HG03045 (cell line): ENCODE data around the gene CTDSPL2.
"Not testable (repeated sequence)": the region's sequence is repeated elsewhere in the genome, so short reads cannot be mapped to it uniquely, and the experiment has no call there.

Experiments
- ATAC-seq: cut with Tn5 transposase; IDR thresholded peaks from one replicate; pipeline ENCODE4 v1.9.1; 2021; ENCODE audit warnings: mild to moderate bottlenecking, moderate library complexity; ENCODE audit not compliant: unreplicated experiment

Gene CTDSPL2

DNA sequence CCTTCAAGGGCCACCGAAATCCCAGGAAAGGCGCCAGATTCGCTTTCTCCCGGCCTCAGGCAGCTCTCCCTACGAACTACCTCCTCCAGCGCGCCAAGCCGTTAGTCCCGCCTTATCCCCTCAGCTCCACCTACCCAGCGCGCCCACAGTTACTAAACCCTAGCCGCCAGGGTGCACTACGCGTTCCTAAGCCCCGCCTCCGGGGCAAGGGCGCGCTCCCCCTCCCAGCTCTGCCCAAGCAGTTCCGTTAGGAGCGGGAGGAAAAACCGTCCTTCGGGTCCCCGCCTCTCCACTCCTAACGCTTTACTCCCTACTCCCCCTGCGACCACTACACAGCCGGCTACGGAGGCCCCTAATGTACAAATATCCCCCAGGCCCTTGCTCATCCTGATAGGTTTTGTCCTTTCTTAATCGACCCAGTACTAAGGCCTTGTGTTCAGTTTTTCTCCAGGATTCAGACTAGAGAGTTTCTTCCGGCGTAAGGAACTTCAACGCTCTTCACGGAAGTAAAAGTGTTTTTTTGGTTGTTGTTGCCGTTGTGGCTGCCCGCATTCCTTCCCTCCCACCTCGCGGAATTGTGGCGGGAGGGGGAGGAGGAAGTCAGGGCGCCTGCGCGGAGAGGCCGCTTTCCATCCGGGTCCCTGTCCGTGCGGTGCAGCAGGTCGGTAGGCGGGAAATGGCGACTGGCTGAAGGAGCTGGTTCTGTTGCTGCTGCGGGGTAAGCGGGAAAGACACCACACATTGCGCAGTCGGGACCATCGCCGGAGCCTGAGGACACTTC is at the start of gene CTDSPL2:
Gene CTDSPL2 (plus strand): TSS at position 655 of the 781 bp plus-strand sequence. CDS start 31,386 bp downstream, outside the sequence.
- peak; percentile 91 for ATAC-seq

DNA sequence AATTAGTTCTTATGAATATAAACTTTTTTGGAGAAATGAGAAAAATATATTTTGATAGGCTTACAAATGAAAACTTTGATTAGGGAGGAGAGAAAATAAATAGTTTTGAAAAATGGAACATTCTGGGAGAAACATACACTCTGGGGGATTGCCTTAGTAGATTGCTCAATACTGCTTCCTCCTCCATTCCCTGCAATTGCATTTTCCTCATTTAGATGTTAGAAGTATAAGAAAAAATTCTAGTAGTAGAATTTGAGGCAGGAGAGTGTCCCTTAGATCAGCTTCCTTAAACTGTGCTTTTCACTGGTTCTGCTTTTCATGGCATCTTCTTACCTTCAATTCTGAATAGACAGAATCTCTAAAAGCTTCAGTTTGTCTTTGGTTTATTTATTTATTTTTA is 46.2 kb upstream of the CTDSPL2 start:
- no peak for ATAC-seq

DNA sequence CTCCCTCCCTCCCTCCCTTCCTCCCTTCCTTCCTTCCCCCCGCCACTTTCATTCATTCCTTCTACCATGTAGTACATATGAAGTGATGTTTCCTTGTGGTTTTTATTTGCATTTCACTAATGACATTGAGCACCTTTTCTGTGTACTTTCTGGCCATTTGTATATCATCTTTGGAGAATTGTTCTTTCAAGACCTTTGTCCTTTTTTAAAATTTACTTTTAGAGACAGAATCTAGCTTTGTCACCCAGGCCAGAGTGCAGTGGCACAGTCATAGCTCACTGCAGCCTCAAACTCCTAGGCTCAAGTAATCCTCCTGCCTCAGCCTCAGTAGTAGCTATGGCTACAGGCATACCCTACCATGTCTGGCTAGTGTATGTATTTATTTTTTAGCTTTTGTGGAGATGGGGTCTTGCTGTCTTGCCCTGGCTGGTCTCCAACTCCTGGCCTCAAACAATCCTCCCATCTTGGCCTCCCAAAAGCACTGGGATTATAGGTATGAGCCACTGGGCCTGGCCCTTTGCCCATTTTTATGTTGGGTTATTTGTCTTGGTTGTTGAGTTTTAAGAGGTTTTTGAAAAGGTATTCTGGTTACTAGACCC is 42.0 kb upstream of the CTDSPL2 start:
- no peak for ATAC-seq

DNA sequence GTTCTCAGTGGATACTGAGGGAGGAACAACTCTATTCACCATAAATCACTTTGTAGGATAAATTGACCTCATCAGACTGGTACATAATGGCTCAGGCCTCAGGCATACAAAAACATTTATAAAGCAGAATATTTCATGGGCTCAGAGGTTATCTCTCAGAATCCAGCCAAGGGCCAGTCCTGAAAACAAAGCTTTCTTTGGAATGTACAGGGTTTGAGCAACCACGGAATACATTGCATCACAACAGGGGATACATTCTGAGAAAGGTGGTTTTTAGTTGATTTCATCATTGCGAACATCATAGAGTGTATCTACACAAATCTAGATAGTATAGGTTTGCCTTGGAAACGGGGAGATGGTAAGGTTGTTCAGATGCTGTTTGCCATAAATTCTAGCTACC is 33.4 kb upstream of the CTDSPL2 start:
- ATAC-seq, result no peak

DNA sequence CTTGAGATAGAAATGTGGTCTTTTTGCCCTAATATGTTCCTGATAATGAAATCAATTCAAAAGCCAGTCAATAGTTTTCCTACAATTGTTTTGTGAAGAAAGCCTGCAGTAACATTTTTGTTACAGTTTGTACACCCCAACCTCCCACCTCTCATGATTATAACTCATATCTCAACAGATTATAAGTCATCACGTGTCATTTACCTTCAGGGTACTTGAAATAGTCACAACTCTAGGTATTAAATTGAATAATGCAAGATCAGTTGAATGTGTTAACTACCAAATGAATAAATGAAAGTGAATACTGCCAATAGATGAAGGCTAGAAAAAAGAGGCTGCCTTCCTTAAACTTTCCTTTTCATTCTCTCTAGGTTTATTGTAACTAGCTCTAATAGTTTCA is 32.9 kb upstream of the CTDSPL2 start:
- no peak for ATAC-seq

DNA sequence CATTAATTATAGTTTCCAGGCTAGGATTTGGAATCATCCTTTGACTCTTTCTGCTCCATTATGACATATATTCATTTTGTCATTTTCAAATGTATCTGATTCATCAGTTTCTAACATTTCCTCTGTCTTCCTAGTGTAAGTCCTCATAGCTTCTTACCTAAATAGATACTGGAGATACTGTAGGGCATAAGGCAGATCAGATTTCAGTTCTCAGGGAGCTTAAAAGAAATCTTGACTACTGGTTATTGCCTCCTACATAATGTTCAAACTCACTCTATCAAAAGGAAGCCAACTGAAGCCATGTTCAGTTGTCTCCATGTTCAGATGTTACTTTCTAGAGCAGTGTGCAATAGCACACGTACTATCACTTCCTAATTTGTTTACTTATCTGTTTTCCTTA is 29.6 kb upstream of the CTDSPL2 start:
- ATAC-seq, result no peak

DNA sequence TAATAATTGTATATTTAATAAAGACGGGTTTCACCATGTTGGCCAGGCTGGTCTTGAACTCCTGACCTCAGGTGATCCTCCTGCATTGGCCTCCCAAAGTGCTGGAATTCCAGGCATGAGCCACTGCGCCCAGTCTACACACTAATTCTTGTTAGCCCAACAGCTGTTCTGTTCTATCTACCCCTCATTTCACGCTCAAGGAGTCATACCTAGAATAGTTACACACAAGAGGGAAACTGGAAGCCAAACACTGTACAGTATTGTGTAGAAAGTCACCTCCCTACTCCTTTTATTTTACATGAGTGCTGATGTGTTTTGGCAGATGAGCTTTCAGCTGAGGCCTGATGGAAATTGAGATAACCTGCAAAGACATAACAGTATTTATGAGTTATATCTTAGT is 13.4 kb upstream of the CTDSPL2 start:
- no peak for ATAC-seq

DNA sequence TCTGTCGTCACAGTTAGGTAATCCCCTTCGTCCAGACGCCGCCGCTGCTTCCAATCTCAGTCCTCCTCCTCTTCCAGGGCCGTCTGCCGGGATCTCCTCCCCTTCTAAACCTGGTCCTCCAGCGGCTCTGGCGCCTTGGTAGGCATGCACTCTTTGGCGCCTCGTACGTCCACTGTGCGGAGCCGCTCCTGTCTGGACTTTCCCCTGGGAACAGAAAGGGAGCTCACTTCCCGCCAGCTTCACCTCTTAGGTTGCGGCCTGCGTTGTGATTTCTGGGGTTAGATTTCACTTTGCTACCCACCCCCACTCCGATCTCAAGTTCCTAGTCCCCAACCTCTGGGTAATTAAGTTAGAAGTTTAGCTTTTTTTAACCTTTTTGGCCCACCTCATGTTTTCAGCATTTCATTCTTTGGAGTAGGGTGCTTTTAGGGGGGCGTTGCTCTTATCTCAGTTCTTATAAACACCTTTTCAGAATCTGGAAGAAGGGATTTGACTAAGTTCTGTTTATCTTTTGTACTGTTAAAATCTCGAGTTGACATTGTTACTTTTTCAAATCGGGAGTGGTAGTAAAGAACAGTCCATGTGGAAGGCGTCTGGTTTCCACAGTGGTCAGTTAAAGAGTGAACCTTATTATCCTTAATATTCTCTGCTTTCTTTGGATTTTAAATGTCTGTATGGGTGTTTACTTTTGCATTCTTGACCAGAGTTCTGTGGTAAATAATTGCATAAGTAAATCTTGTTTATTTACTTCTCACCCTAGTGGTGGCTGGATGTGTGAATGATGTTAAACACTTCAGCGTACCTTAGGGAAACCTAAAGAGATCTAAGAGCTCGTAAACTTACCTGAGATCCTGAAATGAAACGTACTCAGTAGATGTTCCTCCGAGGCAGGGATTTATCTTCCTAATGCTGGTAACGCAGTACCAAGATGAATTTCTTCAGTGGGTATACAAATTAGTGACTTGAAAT is 611 bp downstream of the CTDSPL2 start:
- ATAC-seq, result peak; percentile 27

DNA sequence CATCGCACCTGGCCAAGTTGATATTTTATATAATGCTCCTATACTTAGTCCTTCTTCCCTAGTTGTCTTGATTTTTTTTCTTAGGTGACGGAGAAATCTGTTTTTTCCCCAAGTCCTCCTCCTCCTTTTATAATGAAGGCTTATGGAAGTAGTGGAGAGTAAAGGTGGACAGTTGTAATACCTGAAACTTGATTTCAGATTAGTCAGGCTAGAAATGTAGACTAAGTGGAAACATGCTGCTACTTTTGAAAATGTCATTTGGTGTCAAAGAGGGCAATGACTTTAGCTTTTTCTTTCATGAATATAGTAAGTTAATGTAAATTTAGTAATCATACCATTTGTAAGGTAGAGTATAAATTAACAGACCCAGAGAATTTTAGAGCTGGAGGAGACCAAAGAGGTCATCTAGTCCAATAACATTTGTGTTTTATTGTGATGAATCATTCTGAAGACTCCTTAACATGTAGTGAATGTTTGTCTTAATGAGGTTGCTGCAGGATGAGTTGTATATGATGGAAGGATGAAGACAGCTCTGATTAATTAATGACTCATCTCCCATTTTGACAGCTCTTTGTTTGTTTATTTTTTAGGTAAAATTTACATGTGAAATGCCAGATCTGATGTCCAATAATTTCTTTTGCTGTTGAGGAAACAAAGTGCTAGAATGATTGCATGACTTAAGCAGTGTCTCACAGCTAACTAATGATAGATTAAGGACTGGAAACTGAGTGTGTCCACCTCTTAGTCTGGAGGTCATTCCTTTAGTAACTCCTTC is 8.7 kb downstream of the CTDSPL2 start:
- no peak for ATAC-seq

DNA sequence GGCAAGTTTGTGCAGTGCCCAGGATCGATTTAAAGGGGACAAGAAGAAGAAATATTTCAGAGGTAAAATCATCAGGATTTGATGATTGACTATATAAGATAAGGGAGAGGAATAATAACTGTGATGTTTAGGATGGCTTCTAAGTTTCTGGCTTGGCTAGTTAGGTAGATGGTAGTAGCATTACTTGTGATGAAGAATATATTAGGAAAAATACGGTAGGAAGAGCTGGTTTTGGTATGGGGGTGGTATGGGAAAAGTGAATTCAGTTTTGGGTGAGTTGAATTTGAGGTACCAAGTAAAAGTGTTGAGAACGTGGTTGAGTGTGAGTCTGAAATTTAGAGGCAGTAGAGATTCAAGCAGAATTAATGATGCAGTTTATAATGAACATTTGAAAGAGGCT is 11.0 kb downstream of the CTDSPL2 start:
- no peak for ATAC-seq

DNA sequence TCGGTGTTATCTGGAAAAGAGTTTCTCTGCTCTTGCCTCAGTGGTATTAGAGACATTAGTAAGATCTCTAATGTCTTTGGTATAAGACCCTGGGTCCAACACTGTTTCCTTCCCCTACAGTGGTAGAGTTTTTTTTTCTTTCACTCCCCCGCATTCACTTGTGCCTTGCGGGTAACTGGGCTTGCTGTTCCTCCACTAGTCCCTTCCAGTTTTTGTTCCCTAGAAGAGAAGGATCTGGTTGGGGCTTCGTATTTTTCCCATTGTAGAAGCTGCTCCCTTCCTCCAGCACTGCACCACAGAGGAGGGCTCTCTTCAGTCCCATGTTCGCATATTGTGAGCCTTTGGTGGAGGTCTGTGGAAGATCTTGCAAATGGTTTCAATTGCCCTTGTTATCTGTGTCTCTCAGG is 13.7 kb downstream of the CTDSPL2 start:
- ATAC-seq, result no peak

DNA sequence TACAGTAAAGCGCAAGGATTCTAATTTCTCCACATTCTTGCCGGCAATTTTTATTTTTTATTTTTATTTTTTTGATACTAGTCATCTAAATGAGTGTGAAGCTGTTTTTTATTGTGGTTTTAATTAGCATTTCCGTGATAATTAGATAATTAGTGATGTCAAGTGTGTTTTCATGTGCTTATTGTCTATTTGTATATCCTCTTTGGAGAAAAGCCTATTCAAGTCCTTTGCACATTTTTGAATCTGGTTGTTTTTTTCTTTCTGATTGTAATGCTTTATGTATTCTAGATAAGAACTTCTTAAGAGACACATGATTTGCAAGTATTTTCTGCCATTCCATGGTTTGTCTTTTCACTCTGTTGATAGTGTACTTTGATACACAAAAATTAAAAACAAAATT is 16.1 kb downstream of the CTDSPL2 start:
- no peak for ATAC-seq

DNA sequence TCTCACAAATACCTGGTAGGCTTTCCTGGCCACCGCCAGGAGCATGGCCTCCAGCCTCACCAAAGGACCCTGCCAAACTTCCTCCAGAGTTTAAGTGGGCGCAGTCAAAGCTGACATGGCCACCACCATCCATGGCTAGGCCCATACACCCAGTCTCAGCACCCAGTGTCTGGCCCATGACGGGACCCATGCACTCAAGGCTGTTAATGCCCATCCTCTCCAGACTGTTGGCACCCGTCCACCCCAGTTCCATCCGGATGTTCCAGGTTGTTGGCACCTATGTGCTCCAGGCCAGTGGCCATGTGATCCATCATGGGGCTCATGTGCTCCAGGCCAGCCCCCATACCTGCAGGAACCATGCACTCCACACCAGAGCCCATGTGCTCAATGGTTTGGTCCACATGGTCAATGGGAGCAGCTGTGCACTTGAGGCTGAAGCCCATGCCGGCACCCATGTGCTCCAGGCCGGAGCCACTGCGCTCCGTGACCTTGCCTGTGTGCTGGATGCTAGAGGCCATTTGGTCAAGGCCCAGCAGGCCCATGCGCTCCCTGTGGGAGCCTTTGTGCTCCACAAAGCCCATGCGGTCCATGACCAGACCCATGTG is 20.4 kb downstream of the CTDSPL2 start:
- ATAC-seq, result no peak

DNA sequence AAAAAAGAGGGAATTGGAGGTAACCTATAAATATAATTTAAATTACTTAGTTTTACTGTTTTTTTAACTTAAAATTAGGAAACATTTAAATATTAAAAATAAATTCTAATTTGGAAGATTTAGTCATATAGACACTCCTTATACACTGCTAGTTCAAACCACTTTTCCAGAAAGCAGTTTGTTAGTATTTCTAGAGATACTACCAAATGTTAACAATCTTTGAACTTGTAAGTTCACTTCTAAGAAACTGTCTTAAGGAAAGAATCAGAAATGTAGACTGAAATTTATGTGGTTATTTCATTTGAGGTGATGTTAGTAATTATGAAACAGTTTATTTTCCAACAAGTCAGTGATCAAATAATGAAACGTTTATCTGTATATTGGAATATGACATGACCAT is 22.7 kb downstream of the CTDSPL2 start:
- no peak for ATAC-seq

DNA sequence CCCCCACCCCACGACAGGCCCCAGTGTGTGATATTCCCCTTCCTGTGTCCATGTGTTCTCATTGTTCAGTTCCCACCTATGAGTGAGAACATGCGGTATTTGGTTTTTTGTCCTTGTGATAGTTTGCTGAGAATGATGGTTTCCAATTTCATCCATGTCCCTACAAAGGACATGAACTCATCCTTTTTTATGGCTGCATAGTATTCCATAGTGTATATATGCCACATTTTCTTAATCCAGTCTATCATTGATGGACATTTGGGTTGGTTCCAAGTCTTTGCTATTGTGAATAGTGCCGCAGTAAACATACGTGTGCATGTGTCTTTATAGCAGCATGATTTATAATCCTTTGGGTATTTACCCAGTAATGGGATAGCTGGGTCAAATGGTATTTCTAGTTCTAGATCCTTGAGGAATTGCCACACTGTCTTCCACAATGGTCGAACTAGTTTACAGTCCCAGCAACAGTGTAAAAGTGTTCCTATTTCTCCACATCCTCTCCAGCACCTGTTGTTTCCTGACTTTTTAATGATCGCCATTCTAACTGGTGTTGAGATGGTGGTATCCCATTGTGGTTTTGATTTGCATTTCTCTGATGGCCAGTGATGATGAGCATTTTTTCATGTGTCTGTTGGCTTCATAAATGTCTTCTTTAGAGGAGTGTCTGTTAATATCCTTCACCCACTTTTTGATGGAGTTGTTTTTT is 26.3 kb downstream of the CTDSPL2 start:
- not testable (repeated sequence) for ATAC-seq

DNA sequence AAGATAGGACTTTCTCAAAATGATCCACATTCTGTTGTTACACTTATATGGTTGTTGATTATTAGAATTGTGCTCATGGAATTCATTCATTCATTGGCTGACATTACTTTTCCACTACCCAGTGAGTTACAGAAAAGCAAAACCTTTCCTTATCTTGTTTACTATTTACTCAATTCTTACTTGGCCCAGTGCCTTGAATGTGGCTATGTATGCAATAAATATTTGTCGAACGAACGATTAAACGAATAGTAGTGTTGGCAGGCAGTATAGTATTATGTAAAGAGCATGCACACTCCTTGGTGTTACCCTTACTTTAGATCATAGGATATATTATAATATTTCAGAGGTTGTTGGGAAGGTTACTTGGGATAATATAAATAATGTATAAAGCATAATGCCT is 31.0 kb downstream of the CTDSPL2 start:
- no peak for ATAC-seq

DNA sequence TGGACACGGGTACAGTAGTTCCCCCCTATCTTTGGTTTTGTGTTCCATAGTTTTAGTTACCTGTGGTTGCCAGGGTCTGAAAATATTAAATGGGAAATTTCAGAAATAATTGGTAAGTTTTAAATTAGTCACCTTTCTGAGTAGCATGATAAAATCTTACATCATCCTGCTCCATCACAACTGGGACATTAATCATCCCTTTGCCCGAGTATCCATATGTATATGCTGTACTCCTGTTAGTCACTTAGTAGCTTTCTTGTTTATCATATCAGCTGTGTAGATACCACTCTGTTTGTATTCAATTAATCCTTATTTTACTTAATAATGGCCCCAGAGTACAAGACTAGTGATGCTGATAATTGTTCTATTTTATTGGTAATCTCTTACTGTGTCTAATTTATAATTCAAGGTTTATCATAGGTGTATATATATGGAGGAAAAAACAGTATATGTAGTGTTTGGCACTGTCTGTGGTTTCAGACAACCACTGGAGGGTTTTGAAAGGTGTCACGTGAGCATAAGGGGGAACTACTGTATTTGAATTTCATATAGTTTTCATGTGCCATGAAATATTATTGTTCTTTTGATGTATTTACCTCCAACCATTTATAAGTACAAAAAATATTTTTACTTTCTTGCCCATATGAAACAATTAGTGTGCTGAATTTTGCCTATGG is 41.4 kb downstream of the CTDSPL2 start:
- ATAC-seq, result no peak

DNA sequence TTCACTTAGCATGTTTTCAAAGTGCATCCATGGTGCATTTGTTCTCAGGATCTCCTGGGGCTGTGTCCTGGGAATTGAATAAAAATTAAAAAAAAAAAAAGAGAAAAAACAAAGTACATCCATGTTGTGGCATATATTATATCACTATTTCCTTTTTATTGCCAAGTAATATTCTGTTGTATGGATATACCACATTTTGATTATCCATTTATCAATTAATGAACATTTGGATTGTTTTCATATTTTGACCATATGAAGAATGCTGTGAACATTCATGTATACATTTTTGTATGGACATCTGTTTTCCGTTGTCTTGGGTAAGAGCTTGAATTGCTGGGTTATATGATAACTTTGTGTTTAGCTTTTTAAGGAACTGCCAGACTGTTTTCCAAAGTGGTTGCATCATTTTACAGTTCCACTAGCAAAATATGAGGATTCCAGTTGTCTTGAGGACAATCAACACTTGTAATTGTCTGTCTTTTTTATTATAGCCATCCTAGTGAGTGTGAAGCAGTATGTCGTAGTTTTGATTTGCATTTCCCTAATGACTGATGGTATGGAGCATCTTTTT is 44.5 kb downstream of the CTDSPL2 start:
- ATAC-seq, result no peak

DNA sequence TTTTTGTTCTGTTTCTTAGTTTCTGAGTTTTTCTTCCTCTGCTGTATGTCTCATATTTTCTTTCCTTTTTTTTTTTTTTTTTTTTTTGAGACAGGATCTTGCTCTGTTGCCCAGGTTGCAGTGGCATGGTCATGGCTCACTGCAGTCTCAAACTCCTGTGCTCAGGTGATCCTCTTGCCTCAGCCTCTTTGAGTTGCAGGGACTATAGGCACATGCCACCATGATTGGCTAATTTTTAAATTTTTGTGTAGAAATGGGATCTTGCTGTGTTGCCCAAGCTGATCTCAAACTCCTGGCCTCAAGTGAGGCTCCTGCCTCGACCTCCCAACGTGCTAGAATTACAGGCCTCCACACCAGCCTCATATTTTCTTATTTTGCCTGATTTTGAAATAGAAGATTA is 51.9 kb downstream of the CTDSPL2 start:
- no peak for ATAC-seq
